ENCODE measurements around the gene PNLIPRP1.

DNA sequence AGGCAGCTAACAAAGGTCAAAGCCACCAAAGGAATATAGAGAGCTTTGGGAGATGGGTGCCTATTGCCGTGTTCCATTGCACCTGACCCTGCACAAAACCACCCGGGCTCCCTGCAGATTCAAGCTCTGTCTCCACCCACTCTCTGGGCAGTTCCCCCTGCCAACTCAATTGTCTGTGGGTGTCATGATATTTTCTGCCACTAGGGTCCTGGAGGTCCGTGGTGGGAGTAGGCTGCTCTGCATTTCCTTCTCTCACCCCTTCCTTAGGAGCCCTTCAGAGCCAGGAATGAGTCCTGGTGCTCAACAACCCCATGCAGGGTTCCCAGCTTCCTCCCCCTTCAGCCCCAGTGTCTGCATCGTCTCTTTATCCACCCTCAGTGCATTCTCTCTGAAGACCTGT lies 64.1 kb downstream of the PNLIPRP1 start:
- TF ChIP-seq TOX (CRISPR knock-in tag; IDR thresholded peaks at IDR 0.05; ENCODE audit: borderline replicate concordance) (no peak), SNAI2 (CRISPR knock-in tag; IDR thresholded peaks at IDR 0.05) (no peak), CSDC2 (CRISPR knock-in tag; IDR thresholded peaks at IDR 0.05) (no peak), PATZ1 (CRISPR knock-in tag; IDR thresholded peaks at IDR 0.05; ENCODE audit: borderline replicate concordance) (no peak), ISL1 (CRISPR knock-in tag; IDR thresholded peaks at IDR 0.05) (no peak), ZNF565 (CRISPR knock-in tag; conservative IDR thresholded peaks at IDR 0.05; ENCODE audit: low read depth) (no peak), ZFP30 (CRISPR knock-in tag; IDR thresholded peaks at IDR 0.05) (no peak), GLIS3 (CRISPR knock-in tag; IDR thresholded peaks at IDR 0.05) (no peak), PPARA (CRISPR knock-in tag; IDR thresholded peaks at IDR 0.05; ENCODE audit: borderline replicate concordance) (no peak), TCF4 (CRISPR knock-in tag; IDR thresholded peaks at IDR 0.05; ENCODE audit: borderline replicate concordance) (no peak)
- TF ChIP-seq, protein P1, sequence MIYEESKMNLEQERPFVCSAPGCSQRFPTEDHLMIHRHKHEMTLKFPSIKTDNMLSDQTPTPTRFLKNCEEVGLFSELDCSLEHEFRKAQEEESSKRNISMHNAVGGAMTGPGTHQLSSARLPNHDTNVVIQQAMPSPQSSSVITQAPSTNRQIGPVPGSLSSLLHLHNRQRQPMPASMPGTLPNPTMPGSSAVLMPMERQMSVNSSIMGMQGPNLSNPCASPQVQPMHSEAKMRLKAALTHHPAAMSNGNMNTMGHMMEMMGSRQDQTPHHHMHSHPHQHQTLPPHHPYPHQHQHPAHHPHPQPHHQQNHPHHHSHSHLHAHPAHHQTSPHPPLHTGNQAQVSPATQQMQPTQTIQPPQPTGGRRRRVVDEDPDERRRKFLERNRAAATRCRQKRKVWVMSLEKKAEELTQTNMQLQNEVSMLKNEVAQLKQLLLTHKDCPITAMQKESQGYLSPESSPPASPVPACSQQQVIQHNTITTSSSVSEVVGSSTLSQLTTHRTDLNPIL (CRISPR knock-in tag; IDR thresholded peaks at IDR 0.05; ENCODE audit: low read depth), result no peak

Measured in SK-N-SH treated with all-trans-retinoic acid at 6 μM for 48 hours (cell line).